NCI-H1092 treated with DMSO at 0.1 percent for 48 hours (cell line): ENCODE data around the gene SLC22A12.
A peak's percentile ranks its signal among the peaks of the same experiment; 100 is the strongest.

ENCODE experiments used
- DNase-seq: peaks from one replicate; lab custom pipeline; 2025; lab: John Stamatoyannopoulos, UW

The SLC22A12 gene

DNA sequence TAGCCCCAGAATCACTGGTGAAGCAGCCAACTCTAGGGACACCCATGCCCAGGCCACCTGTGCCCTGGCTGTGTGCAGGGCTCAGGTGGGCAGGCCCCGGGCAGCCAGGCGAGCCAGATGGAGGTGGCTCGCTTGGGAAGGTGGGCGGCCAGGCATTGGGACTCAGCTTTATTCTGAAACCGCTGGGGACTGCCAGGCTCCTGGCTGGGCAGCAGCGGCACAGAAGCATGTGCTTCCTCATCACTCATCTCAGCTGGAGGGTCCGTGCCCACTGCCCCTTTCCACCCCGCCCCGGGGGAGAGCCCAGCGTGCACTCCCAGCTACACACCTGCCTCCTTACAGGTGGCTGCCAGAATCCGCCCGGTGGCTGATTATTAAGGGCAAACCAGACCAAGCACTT, 27.1 kb upstream of the SLC22A12 start:
- DNase-seq, result no peak

DNA sequence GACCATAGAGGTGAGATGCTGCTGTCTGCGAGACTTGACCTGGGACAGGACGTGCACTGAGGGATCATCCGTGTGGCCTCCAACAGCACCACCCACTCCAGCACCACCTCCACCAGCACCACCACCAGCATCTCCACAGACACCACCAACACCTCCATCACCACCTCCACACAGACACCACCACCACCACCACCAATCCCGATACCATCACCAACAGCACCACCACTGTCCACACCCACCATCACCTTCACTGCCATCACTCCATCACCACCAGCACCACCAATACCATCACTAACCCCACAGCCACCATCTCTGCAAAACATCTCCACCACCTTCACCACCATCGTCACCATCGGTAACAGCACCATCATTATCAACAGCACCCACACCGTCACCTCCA, 26.6 kb upstream of the SLC22A12 start:
- DNase-seq, result no peak

DNA sequence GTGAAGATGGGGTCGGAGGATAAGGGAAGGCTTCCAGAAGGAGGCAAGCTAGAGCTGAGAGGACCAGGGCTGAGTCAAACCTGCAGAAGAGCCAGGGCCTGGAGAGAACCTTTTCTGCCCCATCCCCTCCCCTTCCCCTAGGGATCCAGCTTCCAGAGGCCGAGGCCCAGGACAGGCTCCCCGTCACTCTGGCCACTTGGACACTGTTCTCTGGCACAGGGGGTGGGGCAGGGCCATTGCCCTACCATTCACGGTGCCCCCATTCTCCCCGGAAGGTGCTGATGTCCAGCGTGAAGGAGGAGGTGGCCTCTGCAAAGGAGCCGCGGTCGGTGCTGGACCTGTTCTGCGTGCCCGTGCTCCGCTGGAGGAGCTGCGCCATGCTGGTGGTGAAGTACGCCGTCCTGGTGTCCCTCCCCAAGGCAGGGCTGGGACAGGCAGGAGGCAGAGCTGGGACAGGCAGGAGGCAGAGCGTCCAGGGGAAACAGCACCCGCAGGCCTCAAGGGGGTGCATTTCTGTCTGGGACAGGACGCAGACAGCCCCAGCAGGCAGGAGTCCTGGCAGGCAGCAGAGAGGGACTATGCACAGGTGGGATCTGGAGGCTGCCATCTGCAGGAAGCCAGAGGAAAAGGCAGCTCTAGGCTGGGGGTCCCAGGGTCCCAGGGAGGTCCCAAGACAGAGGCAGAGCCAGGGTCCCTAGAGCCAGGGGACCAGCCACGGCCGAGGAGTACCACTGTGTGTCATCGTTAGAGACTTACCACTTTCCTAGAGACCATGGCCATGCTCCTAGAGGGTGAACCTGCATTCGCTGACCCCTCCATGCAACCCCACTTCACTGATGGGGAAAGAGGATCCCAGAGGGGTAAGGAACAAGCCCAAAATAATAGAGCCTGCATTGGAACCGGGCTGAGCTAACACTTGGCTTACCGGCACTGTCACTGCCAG, 25.8 kb upstream of the SLC22A12 start:
- no peak for DNase-seq

DNA sequence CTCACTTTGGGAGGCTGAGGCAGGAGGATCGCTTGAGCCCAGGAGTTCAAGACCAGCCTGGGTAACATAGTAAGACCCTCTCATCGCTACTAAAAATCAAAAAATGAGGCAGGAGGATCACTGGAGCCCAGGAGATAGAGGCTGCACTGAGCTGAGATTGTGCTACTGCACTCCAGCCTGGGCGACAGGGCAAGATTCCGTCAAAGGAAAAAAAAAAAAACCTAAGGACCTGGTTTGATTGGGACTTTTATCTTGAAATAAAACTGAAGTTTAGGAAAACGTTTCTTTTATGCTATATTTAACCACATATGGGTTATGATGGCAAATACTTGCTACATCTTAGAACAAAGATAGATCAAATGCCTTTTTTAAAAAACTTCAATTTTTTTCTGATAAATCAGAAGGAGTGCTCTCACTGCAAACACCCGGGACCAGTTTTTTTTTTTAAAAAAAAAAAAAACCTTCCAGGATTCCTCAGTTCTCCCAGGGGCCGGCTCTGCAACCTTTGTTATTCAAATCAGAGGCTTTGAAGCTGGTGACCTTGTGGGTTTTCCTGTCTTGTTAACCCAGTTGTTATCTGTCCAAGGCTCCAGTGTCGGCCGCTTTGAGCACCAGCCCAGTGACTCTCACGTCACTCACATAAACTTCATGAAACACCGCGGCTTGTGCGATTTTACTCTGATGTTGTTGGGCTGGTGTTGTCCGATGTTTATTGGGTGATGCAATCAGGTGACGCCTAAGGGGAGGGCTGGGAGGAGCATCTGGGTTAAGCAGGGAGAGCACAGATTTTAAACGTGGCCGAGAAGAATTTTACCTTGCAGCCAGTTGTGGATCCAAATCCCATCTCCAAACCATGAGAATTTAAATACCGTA, 24.7 kb upstream of the SLC22A12 start:
- peak; percentile 6 for DNase-seq

DNA sequence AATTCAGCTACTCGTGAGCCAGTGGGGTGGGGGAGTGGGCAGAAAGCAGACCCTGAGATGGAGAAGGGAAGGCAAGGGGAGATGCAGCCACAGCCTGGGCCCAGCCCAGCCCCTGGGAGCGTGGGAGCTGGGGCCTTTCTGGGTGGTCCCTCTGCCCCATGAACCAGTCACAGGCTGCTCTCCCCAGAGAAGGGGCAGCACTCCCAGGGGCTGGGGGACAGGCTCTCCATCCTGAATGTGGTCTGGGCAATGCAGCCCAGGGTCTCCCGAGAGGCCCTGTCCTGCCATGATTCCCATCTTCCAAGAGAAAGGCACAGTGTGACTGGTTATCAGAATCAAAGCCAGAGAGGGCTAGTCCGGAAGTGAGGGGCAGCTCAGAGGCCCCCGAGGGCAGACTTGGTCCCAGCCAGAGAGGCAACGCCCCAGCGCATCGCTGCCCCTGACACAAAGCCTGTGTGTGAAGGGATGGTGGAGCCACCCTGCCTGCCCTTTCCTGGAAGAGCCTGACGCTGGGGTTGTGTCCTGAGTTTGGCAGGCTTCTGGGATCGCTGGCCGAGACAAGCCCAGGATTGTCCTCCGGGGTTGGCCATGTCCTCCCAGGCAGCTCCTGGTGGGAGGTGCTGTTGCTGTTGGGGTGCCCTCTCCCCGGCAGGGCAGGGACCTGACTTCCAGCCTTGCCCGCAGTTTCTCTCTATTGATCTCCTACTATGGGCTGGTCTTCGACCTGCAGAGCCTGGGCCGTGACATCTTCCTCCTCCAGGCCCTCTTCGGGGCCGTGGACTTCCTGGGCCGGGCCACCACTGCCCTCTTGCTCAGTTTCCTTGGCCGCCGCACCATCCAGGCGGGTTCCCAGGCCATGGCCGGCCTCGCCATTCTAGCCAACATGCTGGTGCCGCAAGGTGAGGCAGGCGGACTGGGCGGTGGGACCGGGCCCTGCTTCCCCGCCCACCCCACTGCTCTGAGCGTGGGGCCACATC, 23.8 kb upstream of the SLC22A12 start:
- DNase-seq, result no peak

DNA sequence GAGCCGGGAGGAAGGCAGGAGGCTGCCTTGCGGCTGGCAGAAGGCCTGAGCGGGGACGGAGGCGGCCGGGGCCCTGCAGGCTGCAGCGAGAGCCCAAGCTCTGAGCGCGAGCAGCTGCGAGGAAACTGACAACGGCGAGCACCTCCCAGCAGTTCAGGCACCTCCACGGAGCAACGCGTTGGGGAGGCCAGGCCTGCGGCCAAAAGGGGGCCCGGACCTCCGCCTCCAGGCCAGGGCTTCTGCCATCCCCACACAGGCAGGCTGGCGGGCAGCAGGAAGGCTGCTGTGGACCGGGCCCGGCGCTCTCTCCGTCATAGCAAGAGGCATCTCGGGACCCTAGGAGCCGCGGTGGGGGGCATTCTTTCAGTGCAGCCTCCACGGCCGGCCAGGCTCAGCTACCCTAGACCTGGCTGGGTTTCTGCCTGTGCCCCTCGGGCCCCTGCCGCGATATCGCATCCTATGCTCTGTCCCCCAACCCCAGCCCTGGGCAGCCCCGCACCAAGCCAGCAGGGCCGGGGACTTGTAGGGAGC, 22.9 kb upstream of the SLC22A12 start:
- DNase-seq, result no peak

DNA sequence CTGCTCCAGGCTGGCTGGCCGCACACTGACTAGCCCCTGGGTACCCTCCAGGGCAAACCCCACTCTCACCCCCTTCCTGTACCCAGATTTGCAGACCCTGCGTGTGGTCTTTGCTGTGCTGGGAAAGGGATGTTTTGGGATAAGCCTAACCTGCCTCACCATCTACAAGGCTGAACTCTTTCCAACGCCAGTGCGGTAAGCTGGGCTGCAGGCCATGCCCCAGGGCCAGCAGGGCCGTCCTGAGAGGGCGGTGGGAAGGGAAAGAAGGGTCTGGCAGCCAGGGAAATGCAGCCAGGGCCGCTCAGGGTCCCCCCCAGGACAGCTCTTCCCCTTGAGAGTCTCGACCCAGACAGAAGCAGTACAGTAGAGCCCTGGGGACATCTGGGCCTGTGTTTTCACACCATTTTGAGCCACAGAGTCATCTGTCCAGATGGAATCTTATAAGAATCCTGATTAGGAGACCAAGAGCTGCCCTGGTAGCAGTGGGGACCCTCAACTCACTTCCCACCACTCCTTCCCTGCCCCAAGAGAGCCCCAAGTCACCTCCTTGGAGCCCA, 22.4 kb upstream of the SLC22A12 start:
- no peak for DNase-seq

DNA sequence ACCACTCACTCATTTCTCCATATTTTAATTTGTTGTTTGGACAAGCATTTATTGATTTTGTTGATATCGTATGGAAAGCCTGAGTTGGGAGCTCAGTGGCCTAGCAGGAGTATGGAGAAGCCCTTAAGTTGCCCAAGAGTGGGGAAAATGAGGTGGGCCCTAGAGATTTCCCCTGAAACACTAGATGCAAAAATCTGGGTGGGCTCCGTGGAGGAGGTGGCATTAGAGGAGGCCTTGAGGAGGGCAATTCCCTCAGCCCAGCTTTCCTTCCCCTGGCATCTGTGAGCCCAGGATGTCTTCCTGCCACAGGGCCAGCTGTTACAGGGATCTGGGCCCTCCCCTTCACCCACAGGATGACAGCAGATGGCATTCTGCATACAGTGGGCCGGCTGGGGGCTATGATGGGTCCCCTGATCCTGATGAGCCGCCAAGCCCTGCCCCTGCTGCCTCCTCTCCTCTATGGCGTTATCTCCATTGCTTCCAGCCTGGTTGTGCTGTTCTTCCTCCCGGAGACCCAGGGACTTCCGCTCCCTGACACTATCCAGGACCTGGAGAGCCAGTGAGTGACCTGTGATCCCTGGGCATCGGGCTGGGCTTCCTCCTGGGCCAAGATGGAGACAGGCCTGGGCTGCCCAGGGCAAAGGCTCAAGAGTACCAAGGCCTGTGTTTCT, 21.6 kb upstream of the SLC22A12 start:
- no peak for DNase-seq

DNA sequence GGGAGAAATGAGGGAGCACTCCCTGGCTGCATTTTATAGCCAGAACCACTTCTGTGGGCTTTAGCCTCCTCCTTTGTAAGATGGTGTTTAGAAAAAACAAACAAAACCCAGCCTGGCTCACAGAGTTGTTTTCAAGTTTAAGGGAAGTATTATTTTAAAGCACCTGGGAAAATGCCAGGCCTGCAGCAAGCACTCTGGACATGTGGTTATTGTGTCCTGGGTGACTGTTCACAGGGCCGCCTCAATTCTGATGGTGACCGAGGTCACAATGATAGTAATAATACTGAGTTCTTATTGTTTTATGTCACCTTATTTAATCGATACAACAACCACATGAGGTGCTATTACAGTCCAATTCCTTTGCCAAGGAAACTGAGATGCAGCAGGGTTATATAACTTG, 20.7 kb upstream of the SLC22A12 start:
- no peak for DNase-seq

DNA sequence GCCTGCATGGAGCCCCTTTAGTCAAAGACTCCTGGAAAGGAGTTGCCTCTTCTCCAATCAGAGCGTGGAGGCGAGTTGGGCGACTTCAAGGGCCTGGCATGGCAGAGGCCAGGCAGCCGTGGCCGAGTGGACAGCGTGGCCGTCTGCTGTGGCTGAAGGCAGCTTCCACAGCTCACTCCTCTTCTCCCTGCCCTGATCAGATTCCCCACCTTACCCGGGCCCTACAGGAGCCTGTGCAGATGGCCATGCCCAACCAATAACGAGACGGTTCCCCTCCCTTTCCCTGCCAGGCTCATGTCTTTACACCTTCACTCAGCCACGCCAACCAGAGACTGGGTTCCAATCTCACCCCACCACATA, 20.0 kb upstream of the SLC22A12 start:
- DNase-seq, result no peak

DNA sequence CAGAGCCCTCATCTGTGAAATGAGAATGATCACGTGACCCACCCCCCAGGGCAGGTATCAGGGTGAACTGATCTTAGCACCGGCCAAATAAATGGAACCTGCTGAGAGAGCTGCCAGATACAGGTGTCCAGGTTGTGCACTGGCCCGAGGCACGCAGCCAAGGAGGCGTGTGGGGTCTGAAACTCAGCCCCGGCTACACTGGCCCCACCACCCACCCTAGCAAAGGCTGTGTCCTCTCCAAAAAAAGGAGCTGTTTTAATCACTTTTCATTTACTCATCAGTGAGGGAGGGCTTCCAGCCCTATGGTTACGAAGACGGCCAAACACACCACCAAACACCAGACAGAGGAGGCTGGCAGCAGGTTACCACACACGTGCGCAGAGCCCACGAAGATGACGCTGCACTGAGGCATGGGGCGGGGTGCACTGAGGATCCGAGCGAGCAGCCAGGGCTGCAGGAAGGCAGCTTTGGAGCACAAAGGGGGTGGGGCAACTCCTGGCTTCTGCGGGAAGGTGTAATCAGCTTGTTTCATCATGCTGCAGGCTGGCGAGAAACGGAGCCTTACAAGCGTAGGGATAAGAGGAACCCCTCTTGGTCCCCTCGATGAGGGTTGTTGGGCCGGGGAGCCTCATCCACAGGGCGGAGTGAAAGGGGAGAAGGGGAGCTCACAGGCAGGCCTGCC, 19.5 kb upstream of the SLC22A12 start:
- no peak for DNase-seq

DNA sequence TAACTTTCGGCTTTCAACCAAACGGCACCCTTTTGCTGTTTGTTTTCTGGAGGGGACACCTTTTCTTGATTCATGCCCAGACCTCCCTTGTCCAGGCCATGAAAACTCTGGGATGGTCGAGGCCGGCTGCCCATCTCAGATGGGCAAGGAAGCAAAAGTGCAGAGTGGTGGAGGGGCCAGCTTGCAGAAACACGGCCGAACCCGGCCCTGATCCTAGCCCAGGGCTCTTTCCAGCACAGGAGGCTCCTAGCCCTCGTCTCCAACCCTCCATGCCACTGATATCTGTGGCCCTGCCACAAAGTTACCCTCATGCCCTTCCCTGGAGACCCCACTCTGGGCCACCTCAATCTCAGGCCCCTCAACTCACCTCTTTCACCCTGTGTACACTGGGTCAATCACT, 18.9 kb upstream of the SLC22A12 start:
- no peak for DNase-seq

DNA sequence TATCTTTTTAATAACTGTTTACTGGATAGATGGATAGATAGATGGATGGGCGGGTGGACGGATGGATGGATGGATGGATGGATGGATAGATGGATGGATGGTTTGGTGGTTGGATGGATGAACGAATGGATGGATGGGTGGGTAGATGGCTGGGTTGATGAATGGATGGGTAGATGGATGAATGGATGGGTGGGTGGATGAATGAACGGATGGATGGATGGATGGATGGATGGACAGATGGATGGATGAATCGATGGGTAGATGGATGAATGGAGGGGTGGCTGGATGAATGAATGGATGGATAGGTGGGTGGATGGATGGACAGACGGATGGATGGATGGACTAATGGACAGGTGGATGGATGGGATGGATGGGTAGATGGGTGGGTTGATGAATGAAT, 13.8 kb upstream of the SLC22A12 start:
- no peak for DNase-seq

DNA sequence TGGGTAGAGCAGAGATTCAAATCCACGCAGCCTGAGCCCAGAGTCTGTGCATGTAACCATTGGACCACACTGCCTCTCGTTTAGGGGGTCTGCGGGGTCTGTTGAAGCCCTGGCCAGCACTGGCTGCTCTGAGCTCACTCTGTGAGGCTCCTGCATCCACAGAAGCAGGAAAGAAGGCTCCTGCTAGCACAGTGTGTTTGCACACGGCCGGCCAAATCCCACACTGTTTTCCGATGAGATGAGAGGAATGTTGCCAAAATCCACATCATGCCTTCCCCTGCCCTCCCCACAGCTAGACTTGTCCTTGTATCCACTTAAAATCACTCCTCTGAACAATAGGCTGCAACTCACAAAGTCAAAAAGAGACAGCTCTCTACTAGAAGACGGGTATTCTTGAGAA, 10.6 kb upstream of the SLC22A12 start:
- DNase-seq, result no peak

DNA sequence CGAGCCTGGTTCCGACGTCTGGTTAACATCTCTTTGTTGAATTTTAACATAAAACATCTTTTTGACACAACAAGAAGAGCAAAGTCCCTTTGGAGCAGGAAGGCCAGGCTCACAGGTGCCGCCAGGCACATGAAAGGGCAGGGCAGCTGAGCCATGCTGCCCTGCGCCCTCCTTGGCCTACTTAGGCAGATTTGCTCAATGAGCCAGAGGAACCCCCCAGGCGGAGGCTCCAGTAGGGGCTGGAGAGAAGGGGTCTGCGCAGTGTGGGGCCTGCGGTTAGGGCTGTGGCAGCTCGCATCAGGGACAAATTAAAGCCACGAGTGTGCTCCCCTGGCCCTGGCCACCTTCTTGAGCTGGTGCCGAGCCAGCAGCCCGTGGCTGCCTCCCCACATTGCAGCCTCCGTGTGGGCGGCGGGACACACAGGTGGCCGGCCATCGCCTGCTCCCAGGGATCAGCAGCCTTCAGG, 9.9 kb upstream of the SLC22A12 start:
- no peak for DNase-seq

DNA sequence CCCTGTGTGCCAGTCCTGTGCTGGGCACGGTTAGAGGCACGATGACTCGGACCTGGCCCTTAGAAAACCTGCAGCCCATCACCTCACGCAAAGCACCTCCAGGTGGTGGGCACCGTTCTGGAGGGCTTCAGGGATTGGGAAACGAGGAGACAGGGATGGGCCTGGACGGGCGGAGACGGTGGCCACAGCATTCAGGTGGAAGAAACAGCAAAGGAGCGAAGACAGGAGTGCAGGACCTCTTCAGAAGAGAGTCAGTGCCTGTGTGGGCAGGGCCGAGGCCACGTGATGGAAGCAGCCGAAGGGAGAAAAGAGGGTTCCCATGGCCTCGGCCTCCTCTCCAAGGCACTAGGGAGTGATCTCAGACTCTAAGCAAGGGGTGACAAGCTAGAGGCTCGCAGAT, 8.1 kb upstream of the SLC22A12 start:
- no peak for DNase-seq

DNA sequence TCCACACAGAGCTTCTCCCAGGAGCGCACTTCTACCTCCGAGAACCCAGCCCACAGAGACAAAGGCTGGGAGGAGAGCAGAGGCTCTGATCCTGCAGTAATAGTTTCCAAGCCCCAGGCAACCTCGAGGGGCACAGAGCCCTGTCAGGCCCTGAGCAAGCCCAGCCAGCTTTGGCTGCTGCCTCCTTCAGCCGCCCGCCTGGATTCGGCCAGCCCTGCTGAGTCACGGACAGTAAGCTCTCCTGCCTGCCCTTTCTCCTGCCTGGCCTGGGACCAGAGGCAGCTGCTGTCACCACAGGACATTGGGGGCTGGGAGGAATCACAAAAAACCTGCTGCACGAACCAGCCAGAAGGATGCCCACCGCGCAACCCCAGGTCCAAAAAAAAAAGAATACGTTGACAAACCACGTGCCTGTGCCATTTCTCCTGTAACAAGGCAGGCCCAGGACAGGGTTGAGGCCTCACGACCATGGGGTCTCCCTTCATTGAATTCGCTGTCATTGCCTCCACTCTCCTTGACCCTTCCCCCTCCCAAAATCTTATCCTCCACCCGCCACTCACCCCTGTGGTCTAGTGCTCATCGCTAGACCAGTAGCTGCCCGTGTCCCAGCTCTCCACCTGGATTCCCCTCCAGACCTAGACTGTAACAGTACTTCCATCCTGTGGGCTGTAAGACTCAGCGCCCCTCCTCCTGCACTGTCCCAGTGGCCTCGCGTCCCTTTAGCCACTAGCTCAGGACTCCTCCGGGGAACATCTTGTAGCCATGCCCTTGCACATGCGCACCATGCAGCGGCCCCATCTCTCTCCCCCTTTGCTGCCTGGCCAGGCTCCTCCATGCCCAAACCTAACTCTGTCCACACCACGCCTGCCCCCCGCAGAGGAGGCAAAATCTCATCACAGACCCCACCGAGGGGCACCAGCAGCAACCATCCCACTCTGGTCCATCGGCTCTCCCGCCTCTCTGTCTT, 7.4 kb upstream of the SLC22A12 start:
- DNase-seq, result no peak

DNA sequence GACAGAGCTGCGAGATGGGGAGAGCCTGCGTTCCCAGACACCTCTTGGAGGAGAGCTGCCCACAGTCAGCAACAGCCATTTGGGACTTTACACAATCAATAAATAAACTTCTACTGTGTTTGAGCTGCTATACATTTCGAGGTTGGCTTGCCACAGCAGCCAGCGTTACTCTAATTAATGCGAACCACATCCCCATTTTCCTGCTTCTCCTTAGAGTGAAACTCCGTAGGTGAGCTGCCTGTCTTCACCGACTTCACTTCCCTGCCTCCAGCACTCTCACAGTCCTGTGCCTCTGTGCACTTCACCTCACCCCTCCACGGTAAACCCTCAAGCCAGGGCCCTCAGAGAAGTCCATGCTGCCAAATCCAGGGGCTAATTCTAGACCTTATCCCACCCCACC, 5.9 kb upstream of the SLC22A12 start:
- no peak for DNase-seq

DNA sequence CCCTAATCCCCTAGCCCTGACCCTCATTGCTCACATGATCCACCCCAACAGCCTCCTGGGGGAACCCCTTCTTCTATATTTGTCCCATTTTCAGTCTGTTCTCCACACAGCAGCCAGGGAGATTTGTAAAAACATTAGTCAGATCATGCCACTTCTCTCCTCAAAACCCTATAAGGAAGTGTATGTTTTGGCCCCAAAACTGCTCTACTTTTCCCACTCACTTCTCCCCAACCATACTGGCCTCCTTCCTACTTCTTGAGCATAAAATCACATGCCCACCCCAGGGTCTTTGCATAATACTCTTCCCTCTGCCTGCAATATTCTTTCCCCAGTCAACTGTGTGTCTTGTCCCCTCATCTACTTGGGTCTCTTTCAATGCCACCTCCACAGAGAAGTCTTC, 4.7 kb upstream of the SLC22A12 start:
- DNase-seq, result no peak
